Measurements from ENCODE around the gene TIMMDC1. TPM values are rescaled to one million over a fixed set of nuclear protein-coding genes. Genes with fewer than 3 reads are reported as not detected.

The TIMMDC1 gene
- total and polyA plus RNA-seq, 10 of the 15 experiments (the other 5 are each of a cell fraction or from before 2014, with no cell fraction given) = 55.9 to 146 (median 72.1) TPM

DNA sequence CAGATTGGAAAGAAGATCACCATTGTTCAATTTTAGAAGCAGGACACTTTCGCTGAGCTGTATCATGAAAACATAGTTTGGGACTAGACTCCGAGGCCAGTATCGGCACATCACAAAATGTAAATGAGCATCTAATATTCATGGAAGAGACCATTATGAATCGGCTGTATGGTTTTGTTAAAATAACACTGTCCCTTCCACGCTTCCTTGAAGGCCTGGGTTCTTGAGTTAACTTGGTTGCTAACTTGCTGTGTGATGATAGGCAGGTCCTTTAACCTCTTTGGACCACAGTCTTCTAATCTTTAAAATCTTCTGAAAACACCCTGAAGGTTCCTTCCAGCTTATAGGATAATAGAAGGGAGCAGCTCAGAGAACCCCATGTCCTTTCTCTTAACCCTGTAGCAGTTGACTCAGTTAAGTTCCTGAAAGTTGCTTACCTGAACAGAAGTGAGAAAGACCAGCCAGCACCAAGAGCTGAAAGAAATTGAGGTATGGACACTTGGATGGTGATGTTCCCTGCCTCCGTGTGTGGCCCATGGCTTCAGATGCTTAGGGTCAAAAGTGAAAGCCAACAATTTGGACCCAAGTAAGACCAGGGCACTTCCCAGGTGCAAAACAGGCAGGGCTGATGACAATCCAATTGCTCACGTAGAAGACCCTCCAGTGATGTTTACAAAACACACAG, 59.0 kb downstream of the TIMMDC1 start (continued):
- TF ChIP-seq, protein P1, sequence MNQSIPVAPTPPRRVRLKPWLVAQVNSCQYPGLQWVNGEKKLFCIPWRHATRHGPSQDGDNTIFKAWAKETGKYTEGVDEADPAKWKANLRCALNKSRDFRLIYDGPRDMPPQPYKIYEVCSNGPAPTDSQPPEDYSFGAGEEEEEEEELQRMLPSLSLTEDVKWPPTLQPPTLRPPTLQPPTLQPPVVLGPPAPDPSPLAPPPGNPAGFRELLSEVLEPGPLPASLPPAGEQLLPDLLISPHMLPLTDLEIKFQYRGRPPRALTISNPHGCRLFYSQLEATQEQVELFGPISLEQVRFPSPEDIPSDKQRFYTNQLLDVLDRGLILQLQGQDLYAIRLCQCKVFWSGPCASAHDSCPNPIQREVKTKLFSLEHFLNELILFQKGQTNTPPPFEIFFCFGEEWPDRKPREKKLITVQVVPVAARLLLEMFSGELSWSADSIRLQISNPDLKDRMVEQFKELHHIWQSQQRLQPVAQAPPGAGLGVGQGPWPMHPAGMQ (IDR thresholded peaks at IDR 0.05; ENCODE audit: borderline replicate concordance) = no peak
- TF ChIP-seq BRCA1 (IDR thresholded peaks at IDR 0.05; ENCODE audit: low read depth, low read length) (no peak), ZSCAN29 (IDR thresholded peaks at IDR 0.05) (no peak), ATF7 (IDR thresholded peaks at IDR 0.05; ENCODE audit: low read depth) (peak; percentile 68), RAD51 (IDR thresholded peaks at IDR 0.05) (no peak), CREM (IDR thresholded peaks at IDR 0.05; ENCODE audit: low read depth) (peak; percentile 27; the same call in 1 of the 2 replicates), POLR2AphosphoS5 (IDR thresholded peaks at IDR 0.05; ENCODE audit: low read length) (peak; percentile 63), SMAD5 (IDR thresholded peaks at IDR 0.05; ENCODE audit: low read depth) (peak; percentile 3; the same call in 1 of the 2 replicates)
- TF ChIP-seq, protein P2, sequence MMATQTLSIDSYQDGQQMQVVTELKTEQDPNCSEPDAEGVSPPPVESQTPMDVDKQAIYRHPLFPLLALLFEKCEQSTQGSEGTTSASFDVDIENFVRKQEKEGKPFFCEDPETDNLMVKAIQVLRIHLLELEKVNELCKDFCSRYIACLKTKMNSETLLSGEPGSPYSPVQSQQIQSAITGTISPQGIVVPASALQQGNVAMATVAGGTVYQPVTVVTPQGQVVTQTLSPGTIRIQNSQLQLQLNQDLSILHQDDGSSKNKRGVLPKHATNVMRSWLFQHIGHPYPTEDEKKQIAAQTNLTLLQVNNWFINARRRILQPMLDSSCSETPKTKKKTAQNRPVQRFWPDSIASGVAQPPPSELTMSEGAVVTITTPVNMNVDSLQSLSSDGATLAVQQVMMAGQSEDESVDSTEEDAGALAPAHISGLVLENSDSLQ (IDR thresholded peaks at IDR 0.05) = 0 out of 2 replicates have a peak, but pooled peaks have one; percentile 7

DNA sequence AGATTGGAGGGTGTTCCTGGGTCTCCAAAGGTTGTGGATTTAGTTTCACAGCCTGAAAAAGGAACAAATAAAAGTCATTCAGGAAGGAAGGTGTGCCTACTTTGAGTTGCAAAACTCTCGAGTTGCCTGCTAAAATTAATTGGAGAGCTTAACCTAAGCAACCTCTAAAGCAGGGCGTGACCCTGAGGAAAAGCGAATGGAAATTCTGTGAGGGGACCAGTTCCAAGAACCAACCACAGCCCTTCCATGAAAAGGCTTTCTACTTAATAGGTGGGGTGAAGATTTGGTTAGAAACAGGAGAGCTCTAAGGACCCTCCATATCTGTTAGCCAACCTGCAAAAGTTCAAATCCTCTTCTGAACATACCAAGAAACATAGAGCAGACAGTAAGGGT, 59.5 kb downstream of the TIMMDC1 start:
- in situ Hi-C loops (cut with MboI) = no loop called here
- RAD21 ChIA-PET (ENCODE audit: unreplicated experiment) = interaction anchor here (1.3 to 11.9 kb wide), 12 partner anchors 8 to 317 kb away, joined by 3 to 239 read pairs (median 6); partner anchors contain the start of genes B4GALT4, COX17, PLA1A and TIMMDC1
- H3K4me1 ChIP-seq (ENCODE audit: control insufficient read depth, insufficient read depth, low read length) = peaks cover 27% of the 10 kb centered on the region
- H3K9me3 ChIP-seq (replicated peaks; ENCODE audit: control insufficient read depth, insufficient read depth, low read length) = no peaks in the 10 kb centered on the region
- peak overlapping the region; percentile 76 for H3K4me3 ChIP-seq
- peak overlapping the region; percentile 98 for H3K4me2 ChIP-seq (ENCODE audit: control insufficient read depth, insufficient read depth)
- H3K36me3 ChIP-seq (ENCODE audit: control insufficient read depth in 2 of 2, insufficient read depth in 2 of 2, low read length in 1 of 2) = peaks cover 0 to 3% of the 10 kb centered on the region in 2 experiments; a peak in 1 of 4 replicates
- peak overlapping the region; percentile 99 for H3K9ac ChIP-seq (ENCODE audit: control insufficient read depth, insufficient read depth, low read length)
- no peak overlapping the region; the same call in 1 of the 2 replicates for H2AFZ ChIP-seq (ENCODE audit: control insufficient read depth, low read depth, low read length)
- SMC1A ChIA-PET (ENCODE audit: uncharacterized antibody, unreplicated experiment) = interaction anchor here (0.9 to 8.9 kb wide), 26 partner anchors 8 to 284 kb away, joined by 3 to 151 read pairs (median 4); partner anchors contain the start of genes COX17, PLA1A and TIMMDC1
- H3K27me3 ChIP-seq (replicated peaks in 1 of 2; ENCODE audit: control insufficient read depth in 2 of 2, insufficient read depth in 2 of 2, low read length in 1 of 2) = no peaks in the 10 kb centered on the region
- CTCF ChIA-PET = interaction anchor here (0.5 to 6.0 kb wide), 12 partner anchors 24 to 675 kb away, joined by 3 to 60 read pairs (median 10); partner anchors contain the start of genes COX17, PLA1A, TIMMDC1 and TMEM39A
- H3K27ac ChIP-seq (ENCODE audit: control insufficient read depth, insufficient read depth) = peak overlapping the region; percentile 98
- 0% methylated on average over 3 of the region's 3 CpGs for WGBS (ENCODE audit: insufficient coverage, insufficient replicate concordance, low lambda C conversion rate, missing lambda C conversion rate)
- BruUV-seq (replicated peaks) = no TSS peak
- ATAC-seq (no peak), DNase-seq (ENCODE audit: low read depth, low spot score) (no peak), FAIRE-seq (no peak)
- POLR2A ChIA-PET = interaction anchor here (0.9 to 6.4 kb wide), 10 partner anchors 22 to 132 kb away, joined by 3 to 104 read pairs (median 6); partner anchors contain the start of genes ADPRH, COX17 and PLA1A
- H4K20me1 ChIP-seq (ENCODE audit: control insufficient read depth, insufficient read depth) = no peaks in the 10 kb centered on the region
- peaks cover 94% of the 10 kb centered on the region for H3K79me2 ChIP-seq (ENCODE audit: control insufficient read depth, insufficient read depth, low read length)
- intact Hi-C loops (cut with micrococcal nuclease; ENCODE audit: unreplicated experiment) = loop anchor here (2.0 to 10.0 kb wide), 6 partner anchors 59 to 537 kb away; partner anchors contain the start of genes COX17, GSK3B, POGLUT1 and TIMMDC1
- TF ChIP-seq, protein P3, sequence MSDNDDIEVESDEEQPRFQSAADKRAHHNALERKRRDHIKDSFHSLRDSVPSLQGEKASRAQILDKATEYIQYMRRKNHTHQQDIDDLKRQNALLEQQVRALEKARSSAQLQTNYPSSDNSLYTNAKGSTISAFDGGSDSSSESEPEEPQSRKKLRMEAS (IDR thresholded peaks at IDR 0.05; ENCODE audit: low read depth, low read length) = no peak
- TF ChIP-seq, protein P4, sequence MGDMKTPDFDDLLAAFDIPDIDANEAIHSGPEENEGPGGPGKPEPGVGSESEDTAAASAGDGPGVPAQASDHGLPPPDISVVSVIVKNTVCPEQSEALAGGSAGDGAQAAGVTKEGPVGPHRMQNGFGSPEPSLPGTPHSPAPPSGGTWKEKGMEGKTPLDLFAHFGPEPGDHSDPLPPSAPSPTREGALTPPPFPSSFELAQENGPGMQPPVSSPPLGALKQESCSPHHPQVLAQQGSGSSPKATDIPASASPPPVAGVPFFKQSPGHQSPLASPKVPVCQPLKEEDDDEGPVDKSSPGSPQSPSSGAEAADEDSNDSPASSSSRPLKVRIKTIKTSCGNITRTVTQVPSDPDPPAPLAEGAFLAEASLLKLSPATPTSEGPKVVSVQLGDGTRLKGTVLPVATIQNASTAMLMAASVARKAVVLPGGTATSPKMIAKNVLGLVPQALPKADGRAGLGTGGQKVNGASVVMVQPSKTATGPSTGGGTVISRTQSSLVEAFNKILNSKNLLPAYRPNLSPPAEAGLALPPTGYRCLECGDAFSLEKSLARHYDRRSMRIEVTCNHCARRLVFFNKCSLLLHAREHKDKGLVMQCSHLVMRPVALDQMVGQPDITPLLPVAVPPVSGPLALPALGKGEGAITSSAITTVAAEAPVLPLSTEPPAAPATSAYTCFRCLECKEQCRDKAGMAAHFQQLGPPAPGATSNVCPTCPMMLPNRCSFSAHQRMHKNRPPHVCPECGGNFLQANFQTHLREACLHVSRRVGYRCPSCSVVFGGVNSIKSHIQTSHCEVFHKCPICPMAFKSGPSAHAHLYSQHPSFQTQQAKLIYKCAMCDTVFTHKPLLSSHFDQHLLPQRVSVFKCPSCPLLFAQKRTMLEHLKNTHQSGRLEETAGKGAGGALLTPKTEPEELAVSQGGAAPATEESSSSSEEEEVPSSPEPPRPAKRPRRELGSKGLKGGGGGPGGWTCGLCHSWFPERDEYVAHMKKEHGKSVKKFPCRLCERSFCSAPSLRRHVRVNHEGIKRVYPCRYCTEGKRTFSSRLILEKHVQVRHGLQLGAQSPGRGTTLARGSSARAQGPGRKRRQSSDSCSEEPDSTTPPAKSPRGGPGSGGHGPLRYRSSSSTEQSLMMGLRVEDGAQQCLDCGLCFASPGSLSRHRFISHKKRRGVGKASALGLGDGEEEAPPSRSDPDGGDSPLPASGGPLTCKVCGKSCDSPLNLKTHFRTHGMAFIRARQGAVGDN (IDR thresholded peaks at IDR 0.05) = 0 out of 2 replicates have a peak, but pooled peaks have one; percentile 22

Data from GM12878 (cell line).